ENCODE measurements around the gene CEP164. TPM values are rescaled to one million over a fixed set of nuclear protein-coding genes. Genes with fewer than 3 reads are reported as not detected.

Gene CEP164
- total RNA-seq, 1 donor from 2014 or later, result 21.6 TPM

- H3K4me1 ChIP-seq, result peaks cover 39% of the 10 kb centered on the region
- no peak overlapping the region for H3K27ac ChIP-seq
- no peak for TF ChIP-seq CTCF (IDR thresholded peaks at IDR 0.05)
- TF ChIP-seq POLR2AphosphoS5 (IDR thresholded peaks at IDR 0.05; ENCODE audit: insufficient read depth in 1 of 2, low read depth in 1 of 2), result no peak
- no peak for TF ChIP-seq POLR2A (IDR thresholded peaks at IDR 0.05)
- H3K36me3 ChIP-seq, result no peaks in the 10 kb centered on the region
- DNase-seq (ENCODE audit: extremely low spot score in 2 of 2), result no peak
- no peaks in the 10 kb centered on the region for H3K9me3 ChIP-seq
- intact Hi-C loops (cut with DNase I), result no loop called here
- no peaks in the 10 kb centered on the region for H3K27me3 ChIP-seq
- H3K4me3 ChIP-seq, result peak overlapping the region; percentile 86 to 89
These were observed 13.6 kb upstream of the CEP164 start for GRCh38 chr11:117313828-117314768.

GRCh38 chr11:117314840-117315239 lies 12.8 kb upstream of the CEP164 start:
- no peak for DNase-seq (ENCODE audit: extremely low spot score in 2 of 2)
- H3K27ac ChIP-seq, result no peak overlapping the region

GRCh38 chr11:117315285-117316196 lies 12.1 kb upstream of the CEP164 start:
- Histone ChIP-seq H3K36me3 (no peaks in the 10 kb centered on the region), H3K4me1 (peaks cover 39% of the 10 kb centered on the region), H3K27me3 (no peaks in the 10 kb centered on the region), H3K4me3 (peak overlapping the region; percentile 86 to 89), H3K9me3 (no peaks in the 10 kb centered on the region), H3K27ac (peak overlapping the region; percentile 56)
- DNase-seq (ENCODE audit: extremely low spot score in 2 of 2), result no peak
- TF ChIP-seq POLR2A (IDR thresholded peaks at IDR 0.05), result no peak
- TF ChIP-seq POLR2AphosphoS5 (IDR thresholded peaks at IDR 0.05; ENCODE audit: insufficient read depth in 1 of 2, low read depth in 1 of 2), result no peak
- TF ChIP-seq CTCF (IDR thresholded peaks at IDR 0.05), result no peak
- intact Hi-C loops (cut with DNase I), result loop anchor here (5.0 kb wide), 1 partner anchor 83 kb away; the partner anchor contains the start of genes PCSK7 and RNF214

More at GRCh38 chr11:117314840-117315239, 12.8 kb upstream of the CEP164 start:
- no peaks in the 10 kb centered on the region for H3K36me3 ChIP-seq
- intact Hi-C loops (cut with DNase I), result loop anchor here (5.0 kb wide), 1 partner anchor 83 kb away; the partner anchor contains the start of genes PCSK7 and RNF214
- H3K4me3 ChIP-seq, result peak overlapping the region; percentile 86 to 89
- no peak for TF ChIP-seq POLR2AphosphoS5 (IDR thresholded peaks at IDR 0.05; ENCODE audit: insufficient read depth in 1 of 2, low read depth in 1 of 2)
- no peak for TF ChIP-seq POLR2A (IDR thresholded peaks at IDR 0.05)
- no peak for TF ChIP-seq CTCF (IDR thresholded peaks at IDR 0.05)
- H3K27me3 ChIP-seq, result no peaks in the 10 kb centered on the region
- H3K9me3 ChIP-seq, result no peaks in the 10 kb centered on the region
- H3K4me1 ChIP-seq, result peaks cover 39% of the 10 kb centered on the region

- intact Hi-C loops (cut with DNase I), result loop anchor here (5.0 kb wide), 1 partner anchor 84 kb away; the partner anchor contains the start of genes PCSK7 and RNF214
- Histone ChIP-seq H3K36me3 (no peaks in the 10 kb centered on the region), H3K9me3 (no peaks in the 10 kb centered on the region), H3K27ac (peak within 1 kb of the TSS; percentile 56), H3K27me3 (no peaks in the 10 kb centered on the region), H3K4me3 (peak within 1 kb of the TSS; percentile 86 to 89), H3K4me1 (peaks cover 39% of the 10 kb centered on the region)
- DNase-seq (ENCODE audit: extremely low spot score in 2 of 2), result no peak
- TF ChIP-seq CTCF (IDR thresholded peaks at IDR 0.05) (peak in 2 of 3 experiments; percentile 8 to 24), POLR2A (IDR thresholded peaks at IDR 0.05) (no peak), POLR2AphosphoS5 (IDR thresholded peaks at IDR 0.05; ENCODE audit: insufficient read depth in 1 of 2, low read depth in 1 of 2) (peak; percentile 40 to 75)
These were observed 11.3 kb upstream of the CEP164 start, which contains the start of gene BACE1 for GRCh38 chr11:117316197-117316961. BACE1 (minus strand) TSS chr11:117316256; CDS start chr11:117315795, 461 bp downstream.

Data from vagina (tissue), 2 donors.